ENCODE measurements around the gene CD2BP2.
A peak's percentile ranks its signal among the peaks of the same experiment; 100 is the strongest.

Gene CD2BP2

GRCh38 chr16:30366511-30366910, 11.4 kb upstream of the CD2BP2 start:
- peak overlapping the region; percentile 22; the same call in 1 of the 2 replicates for H3K27ac ChIP-seq
- TF ChIP-seq CTCF (IDR thresholded peaks at IDR 0.05) (no peak), ZFX (IDR thresholded peaks at IDR 0.05; ENCODE audit: borderline replicate concordance) (no peak)

GRCh38 chr16:30365200-30365599, 10.1 kb upstream of the CD2BP2 start:
- no peak for TF ChIP-seq CTCF (IDR thresholded peaks at IDR 0.05)
- no peak for TF ChIP-seq ZFX (IDR thresholded peaks at IDR 0.05; ENCODE audit: borderline replicate concordance)
- H3K27ac ChIP-seq = no peak overlapping the region

- no peak overlapping the region for H3K27ac ChIP-seq
- TF ChIP-seq CTCF (IDR thresholded peaks at IDR 0.05) (no peak), ZFX (IDR thresholded peaks at IDR 0.05; ENCODE audit: borderline replicate concordance) (no peak)
These were observed 6.1 kb upstream of the CD2BP2 start for GRCh38 chr16:30361180-30361579.

- peak overlapping the region; percentile 7; the same call in 1 of the 2 replicates for H3K27ac ChIP-seq
- no peak for TF ChIP-seq CTCF (IDR thresholded peaks at IDR 0.05)
- no peak for TF ChIP-seq ZFX (IDR thresholded peaks at IDR 0.05; ENCODE audit: borderline replicate concordance)
These were observed 4.7 kb upstream of the CD2BP2 start for GRCh38 chr16:30359871-30360170.

- peak overlapping the region; percentile 7; the same call in 1 of the 2 replicates for H3K27ac ChIP-seq
- TF ChIP-seq CTCF (IDR thresholded peaks at IDR 0.05) = no peak
- TF ChIP-seq ZFX (IDR thresholded peaks at IDR 0.05; ENCODE audit: borderline replicate concordance) = no peak
These were observed 4.1 kb upstream of the CD2BP2 start for GRCh38 chr16:30358990-30359870.

- TF ChIP-seq CTCF (IDR thresholded peaks at IDR 0.05) (no peak), ZFX (IDR thresholded peaks at IDR 0.05; ENCODE audit: borderline replicate concordance) (no peak)
- 0 out of 2 replicates have a peak overlapping the region, but pooled peaks have one; percentile 7 for H3K27ac ChIP-seq
These were observed 3.4 kb upstream of the CD2BP2 start for GRCh38 chr16:30358577-30358936.

All from 22Rv1 (cell line).